ENCODE results near the gene SEMA3F. TPM values are rescaled to one million over a fixed set of nuclear protein-coding genes. Genes with fewer than 3 reads are reported as not detected.

The SEMA3F gene
- total RNA-seq, 2 experiments from 2014 or later = 0.34 to 0.43 TPM

GRCh38 chr3:50139718-50140423 is 15.3 kb upstream of the SEMA3F start:
- H3K27ac Mint-ChIP-seq = no peak overlapping the region
- no peaks in the 10 kb centered on the region for H3K27me3 Mint-ChIP-seq
- ChIA-PET CTCF (interaction anchor here (1.5 kb wide), 1 partner anchor 17 kb away, joined by 4 read pairs; no protein-coding TSS in a partner anchor), POLR2A (no interaction called here)
- H3K36me3 Mint-ChIP-seq (ENCODE audit: low read depth) = no peaks in the 10 kb centered on the region
- DNase-seq (no peak), ATAC-seq (no peak)
- H3K4me1 Mint-ChIP-seq (ENCODE audit: low read depth) = peaks cover 10% of the 10 kb centered on the region
- H3K4me3 Mint-ChIP-seq = no peak overlapping the region
- intact Hi-C loops (cut with micrococcal nuclease) = no loop called here
- no peaks in the 10 kb centered on the region for H3K9me3 Mint-ChIP-seq
- TF ChIP-seq, protein P1, sequence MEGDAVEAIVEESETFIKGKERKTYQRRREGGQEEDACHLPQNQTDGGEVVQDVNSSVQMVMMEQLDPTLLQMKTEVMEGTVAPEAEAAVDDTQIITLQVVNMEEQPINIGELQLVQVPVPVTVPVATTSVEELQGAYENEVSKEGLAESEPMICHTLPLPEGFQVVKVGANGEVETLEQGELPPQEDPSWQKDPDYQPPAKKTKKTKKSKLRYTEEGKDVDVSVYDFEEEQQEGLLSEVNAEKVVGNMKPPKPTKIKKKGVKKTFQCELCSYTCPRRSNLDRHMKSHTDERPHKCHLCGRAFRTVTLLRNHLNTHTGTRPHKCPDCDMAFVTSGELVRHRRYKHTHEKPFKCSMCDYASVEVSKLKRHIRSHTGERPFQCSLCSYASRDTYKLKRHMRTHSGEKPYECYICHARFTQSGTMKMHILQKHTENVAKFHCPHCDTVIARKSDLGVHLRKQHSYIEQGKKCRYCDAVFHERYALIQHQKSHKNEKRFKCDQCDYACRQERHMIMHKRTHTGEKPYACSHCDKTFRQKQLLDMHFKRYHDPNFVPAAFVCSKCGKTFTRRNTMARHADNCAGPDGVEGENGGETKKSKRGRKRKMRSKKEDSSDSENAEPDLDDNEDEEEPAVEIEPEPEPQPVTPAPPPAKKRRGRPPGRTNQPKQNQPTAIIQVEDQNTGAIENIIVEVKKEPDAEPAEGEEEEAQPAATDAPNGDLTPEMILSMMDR (IDR thresholded peaks at IDR 0.05) = no peak

DNA sequence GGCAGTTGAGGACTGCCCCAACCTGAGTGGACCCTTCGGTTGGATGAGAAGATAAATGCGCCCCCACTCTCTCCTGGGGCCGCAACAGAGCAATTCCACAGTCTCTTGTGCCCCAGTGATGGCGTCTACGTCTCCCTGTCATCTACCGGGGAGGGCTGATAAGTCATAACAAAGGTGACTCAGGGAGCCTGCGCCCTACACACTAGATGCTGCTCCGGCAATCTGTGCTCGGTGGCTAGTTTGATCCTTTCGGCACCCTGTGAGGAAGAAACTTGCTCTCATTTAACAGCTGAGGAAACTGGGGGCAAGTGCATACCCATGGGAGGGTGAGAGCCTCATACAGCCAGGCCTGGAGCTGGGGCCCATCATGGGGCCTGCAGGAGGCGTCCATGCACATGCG is 14.1 kb upstream of the SEMA3F start:
- no peaks in the 10 kb centered on the region for H3K36me3 Mint-ChIP-seq (ENCODE audit: low read depth)
- H3K27me3 Mint-ChIP-seq = no peaks in the 10 kb centered on the region
- H3K4me3 Mint-ChIP-seq = no peak overlapping the region
- H3K27ac Mint-ChIP-seq = no peak overlapping the region
- intact Hi-C loops (cut with micrococcal nuclease) = no loop called here
- peaks cover 10% of the 10 kb centered on the region for H3K4me1 Mint-ChIP-seq (ENCODE audit: low read depth)
- DNase-seq (no peak), ATAC-seq (no peak)
- CTCF ChIA-PET = no interaction called here
- TF ChIP-seq, protein P1 (IDR thresholded peaks at IDR 0.05) = no peak
- POLR2A ChIA-PET = no interaction called here
- H3K9me3 Mint-ChIP-seq = no peaks in the 10 kb centered on the region

DNA sequence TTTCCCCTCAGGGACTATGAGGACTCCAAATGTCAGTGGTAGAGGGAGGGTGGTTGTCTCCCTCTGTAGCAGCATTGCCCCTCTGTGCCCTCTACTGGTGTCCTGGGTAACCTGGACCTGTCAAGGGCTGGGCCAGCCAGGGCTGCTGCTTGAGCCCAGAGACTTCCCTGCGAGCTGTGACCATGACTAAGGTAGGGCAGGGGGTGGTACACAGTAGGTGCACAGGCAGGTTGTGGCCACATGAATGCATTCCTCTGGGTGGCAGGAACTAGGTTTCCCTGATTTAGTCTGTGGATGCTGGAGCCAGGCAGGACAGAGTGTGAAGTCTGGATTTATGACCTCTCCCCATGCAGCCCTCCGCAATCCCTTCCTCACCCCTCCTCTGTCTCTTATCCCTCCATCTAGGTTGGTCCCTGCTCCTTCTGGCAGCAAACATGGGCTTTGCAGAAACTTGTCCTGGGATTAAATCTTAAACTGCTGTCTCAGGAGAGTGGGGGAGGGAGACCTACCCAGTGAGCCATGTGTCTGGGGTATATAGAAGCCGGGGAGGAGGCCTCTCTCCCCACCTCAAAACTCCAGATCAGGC is 8.7 kb upstream of the SEMA3F start:
- H3K4me1 Mint-ChIP-seq (ENCODE audit: low read depth) = no peaks in the 10 kb centered on the region
- H3K4me3 Mint-ChIP-seq = no peak overlapping the region
- no peaks in the 10 kb centered on the region for H3K27me3 Mint-ChIP-seq
- TF ChIP-seq, protein P1 (IDR thresholded peaks at IDR 0.05) = no peak
- ATAC-seq (no peak), DNase-seq (no peak)
- POLR2A ChIA-PET = no interaction called here
- no peaks in the 10 kb centered on the region for H3K9me3 Mint-ChIP-seq
- no peak overlapping the region for H3K27ac Mint-ChIP-seq
- intact Hi-C loops (cut with micrococcal nuclease) = no loop called here
- CTCF ChIA-PET = no interaction called here
- no peaks in the 10 kb centered on the region for H3K36me3 Mint-ChIP-seq (ENCODE audit: low read depth)

- intact Hi-C loops (cut with micrococcal nuclease) = no loop called here
- Mint-ChIP-seq H3K9me3 (no peaks in the 10 kb centered on the region), H3K36me3 (ENCODE audit: low read depth) (no peaks in the 10 kb centered on the region), H3K27me3 (no peaks in the 10 kb centered on the region), H3K4me1 (ENCODE audit: low read depth) (no peaks in the 10 kb centered on the region), H3K27ac (no peak overlapping the region), H3K4me3 (no peak overlapping the region)
- TF ChIP-seq, protein P1 (IDR thresholded peaks at IDR 0.05) = no peak
- ATAC-seq = no peak
- no peak for DNase-seq
- POLR2A ChIA-PET = no interaction called here
- CTCF ChIA-PET = no interaction called here
Observed at GRCh38 chr3:50147016-50147415, 8.1 kb upstream of the SEMA3F start.

GRCh38 chr3:50147447-50147846 is 7.7 kb upstream of the SEMA3F start:
- Mint-ChIP-seq H3K36me3 (ENCODE audit: low read depth) (no peaks in the 10 kb centered on the region), H3K4me1 (ENCODE audit: low read depth) (no peaks in the 10 kb centered on the region), H3K27ac (no peak overlapping the region), H3K27me3 (no peaks in the 10 kb centered on the region), H3K9me3 (no peaks in the 10 kb centered on the region), H3K4me3 (no peak overlapping the region)
- ATAC-seq (no peak), DNase-seq (no peak)
- intact Hi-C loops (cut with micrococcal nuclease) = no loop called here
- CTCF ChIA-PET = no interaction called here
- POLR2A ChIA-PET = no interaction called here
- TF ChIP-seq, protein P1 (IDR thresholded peaks at IDR 0.05) = no peak

All from activated CD8-positive, alpha-beta T cell treated with anti-CD3 and anti-CD28 coated beads for 36 hours (primary cell).